Mucosa of descending colon (tissue), 3 donors: ENCODE data around the gene TNFRSF1B. TPM values are rescaled to one million over a fixed set of nuclear protein-coding genes. Genes with fewer than 3 reads are reported as not detected.

Experiments used
- ATAC-seq: fragments of 200-7000 bp; cut with Tn5 transposase; one replicate; pipeline ENCODE4 v1.9.1; 2020; ENCODE audit warnings: mild to moderate bottlenecking, moderate library complexity
- DNase-seq, 3 donors: peaks; one replicate each; pipeline ENCODE4 v3.0.0-alpha.2; 2020
- H3K36me3 ChIP-seq: fragments of 200-600 bp; one replicate; pipeline ENCODE4 v1.8.0; 2021; ENCODE audit warnings: low read depth, mild to moderate bottlenecking
- H3K4me1 ChIP-seq: fragments of 200-600 bp; one replicate; pipeline ENCODE4 v1.8.0; 2021; ENCODE audit warnings: low read depth, mild to moderate bottlenecking
- H3K4me3 ChIP-seq: fragments of 200-600 bp; one replicate; pipeline ENCODE4 v1.8.0; 2021; ENCODE audit warnings: mild to moderate bottlenecking
- H3K9me3 ChIP-seq: fragments of 200-600 bp; one replicate; pipeline ENCODE4 v1.8.0; 2021; ENCODE audit warnings: mild to moderate bottlenecking
- intact Hi-C, 2 donors: fragments of 100-400 bp; cut with DNase I in 1 of 2; cut with micrococcal nuclease in 1 of 2; formaldehyde crosslinking; loops; one replicate each; pipeline versions ENCODE4 v1.11.0 to v1.11.1; 2022; cut with DNase I, micrococcal nuclease
- total RNA-seq, 3 donors: library from RNA; stranded (reverse); fragmentation: NEBNext Ultra II Directional in 2 of 3; extraction: Animal tissue kit (Norgen Biotek cat#: 25700) in 2 of 3; gene quantifications; one replicate each; pipeline versions ENCODE4 v1.2.1 to v1.2.4, GENCODE V29; 2021 to 2023
- TF ChIP-seq, protein P1 (sequence below): fragments of 200-600 bp; IDR thresholded peaks from one replicate; pipeline ENCODE4 v1.8.0; 2022; ENCODE audit warnings: antibody characterized with exemption, mild to moderate bottlenecking
- donor health status: DM: no; HTN: no; CAD: no; lungs with moderate emphysema.
- donor health status: DM: no; HTN: no; CAD: no.
- donor health status: DM: no; HTN: yes; CAD: no.

The TNFRSF1B gene
- total RNA-seq, 3 donors from 2014 or later, result 20.3 to 39.3 (median 31.6) TPM

DNA sequence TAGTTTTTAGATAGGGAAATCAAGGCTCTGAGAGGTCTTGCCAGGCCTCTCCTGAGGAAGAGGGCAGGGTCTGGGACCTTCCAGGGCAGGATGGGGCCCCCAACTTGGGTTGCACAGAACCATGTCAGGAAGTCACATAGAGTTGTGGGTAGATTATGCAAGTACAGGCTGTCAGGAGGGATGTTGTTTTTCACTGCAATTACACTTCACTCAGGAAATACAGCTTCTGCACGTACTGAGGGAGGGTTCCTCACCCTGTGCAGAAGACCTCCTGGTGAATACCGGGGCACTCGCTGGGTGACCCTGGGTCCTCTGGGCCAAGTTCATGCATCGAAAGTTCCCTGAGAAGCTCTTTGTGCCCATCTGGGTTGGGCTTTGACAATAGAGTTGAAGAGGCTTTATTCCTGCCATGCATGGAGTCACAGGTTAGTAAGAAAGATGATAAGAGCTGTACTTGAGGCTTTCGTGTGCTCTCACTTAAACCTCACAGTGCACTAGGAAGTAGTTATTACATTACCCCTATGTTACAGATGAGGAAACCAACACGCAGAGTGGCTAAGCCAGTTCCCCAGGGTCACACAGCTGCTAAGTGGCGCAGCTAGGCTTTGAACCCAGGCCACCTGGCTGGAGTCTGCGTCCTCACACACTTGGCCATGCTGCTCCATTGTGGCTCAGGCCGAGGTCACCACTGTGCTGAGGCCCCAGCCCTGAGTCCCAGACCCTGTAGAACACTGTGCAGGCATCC lies 16.2 kb upstream of the TNFRSF1B start:
- H3K4me1 ChIP-seq, result peaks cover 34% of the 10 kb centered on the region
- intact Hi-C loops, result no loop called here
- H3K9me3 ChIP-seq, result no peaks in the 10 kb centered on the region
- no peaks in the 10 kb centered on the region for H3K36me3 ChIP-seq
- no peak overlapping the region for H3K4me3 ChIP-seq
- DNase-seq (peak in 1 of 3 donors; percentile 30), ATAC-seq (peak; percentile 44)
- TF ChIP-seq, protein P1, sequence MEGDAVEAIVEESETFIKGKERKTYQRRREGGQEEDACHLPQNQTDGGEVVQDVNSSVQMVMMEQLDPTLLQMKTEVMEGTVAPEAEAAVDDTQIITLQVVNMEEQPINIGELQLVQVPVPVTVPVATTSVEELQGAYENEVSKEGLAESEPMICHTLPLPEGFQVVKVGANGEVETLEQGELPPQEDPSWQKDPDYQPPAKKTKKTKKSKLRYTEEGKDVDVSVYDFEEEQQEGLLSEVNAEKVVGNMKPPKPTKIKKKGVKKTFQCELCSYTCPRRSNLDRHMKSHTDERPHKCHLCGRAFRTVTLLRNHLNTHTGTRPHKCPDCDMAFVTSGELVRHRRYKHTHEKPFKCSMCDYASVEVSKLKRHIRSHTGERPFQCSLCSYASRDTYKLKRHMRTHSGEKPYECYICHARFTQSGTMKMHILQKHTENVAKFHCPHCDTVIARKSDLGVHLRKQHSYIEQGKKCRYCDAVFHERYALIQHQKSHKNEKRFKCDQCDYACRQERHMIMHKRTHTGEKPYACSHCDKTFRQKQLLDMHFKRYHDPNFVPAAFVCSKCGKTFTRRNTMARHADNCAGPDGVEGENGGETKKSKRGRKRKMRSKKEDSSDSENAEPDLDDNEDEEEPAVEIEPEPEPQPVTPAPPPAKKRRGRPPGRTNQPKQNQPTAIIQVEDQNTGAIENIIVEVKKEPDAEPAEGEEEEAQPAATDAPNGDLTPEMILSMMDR, result no peak

DNA sequence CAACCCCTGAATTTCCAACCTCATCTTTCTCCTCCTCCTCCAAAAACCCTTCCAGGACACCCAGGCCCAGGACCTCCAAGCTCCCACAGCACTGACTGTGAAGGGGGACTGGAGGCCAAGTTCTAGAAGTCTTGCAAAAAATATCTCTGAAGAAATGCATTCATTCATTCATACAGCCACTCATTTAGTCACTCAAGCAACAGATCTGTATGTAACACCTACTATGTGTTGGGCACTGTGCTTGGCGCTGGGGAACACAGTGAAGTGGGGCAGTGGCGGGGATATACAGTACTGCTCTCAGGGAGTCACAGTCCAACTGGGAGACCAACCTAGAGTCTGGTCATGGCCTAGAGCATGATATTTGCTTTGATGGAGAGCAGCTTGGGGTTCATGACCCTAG lies 15.3 kb upstream of the TNFRSF1B start:
- peaks cover 34% of the 10 kb centered on the region for H3K4me1 ChIP-seq
- TF ChIP-seq, protein P1, result no peak
- intact Hi-C loops, result no loop called here

GRCh38 chr1:12152113-12152891 lies 14.5 kb upstream of the TNFRSF1B start:
- H3K36me3 ChIP-seq, result no peaks in the 10 kb centered on the region
- peaks cover 28% of the 10 kb centered on the region for H3K4me1 ChIP-seq
- ATAC-seq (peak; percentile 28), DNase-seq (no peak)
- TF ChIP-seq, protein P1, result no peak
- intact Hi-C loops, result no loop called here
- no peaks in the 10 kb centered on the region for H3K9me3 ChIP-seq
- no peak overlapping the region for H3K4me3 ChIP-seq

More for the DNA sequence above, 15.3 kb upstream of the TNFRSF1B start:
- Histone ChIP-seq H3K36me3 (no peaks in the 10 kb centered on the region), H3K9me3 (no peaks in the 10 kb centered on the region), H3K4me3 (no peak overlapping the region)
- no peak for ATAC-seq
- no peak for DNase-seq

DNA sequence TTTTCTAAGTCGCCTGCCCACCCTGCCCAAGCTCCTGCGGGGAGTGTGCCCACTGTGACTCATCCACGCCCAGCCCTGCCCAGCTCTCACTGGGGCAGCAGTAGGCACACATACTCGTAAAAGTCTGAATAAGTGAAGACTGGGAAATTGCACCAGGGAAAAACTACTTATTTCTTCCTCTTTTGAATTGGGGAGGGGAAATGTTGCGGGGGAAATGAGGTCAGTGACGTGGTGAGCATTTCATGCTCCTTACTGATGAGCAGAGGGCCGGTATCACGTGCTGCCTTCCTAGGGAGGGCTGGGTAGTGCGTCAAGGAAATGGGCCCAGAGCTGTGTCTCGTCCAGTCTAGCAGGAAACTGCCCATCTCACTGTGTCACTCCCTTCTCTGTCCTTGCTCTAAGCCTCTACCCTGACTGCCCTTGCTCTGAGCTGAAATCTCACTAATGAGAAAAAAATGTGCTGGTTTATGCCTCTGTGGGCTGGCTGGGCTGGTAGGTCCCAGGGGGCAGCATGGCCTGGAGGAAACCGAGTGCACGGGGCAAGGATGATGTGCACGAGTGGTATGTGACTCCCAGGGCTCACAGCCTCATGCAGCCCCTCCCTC lies 13.5 kb upstream of the TNFRSF1B start:
- H3K36me3 ChIP-seq, result no peaks in the 10 kb centered on the region
- H3K4me1 ChIP-seq, result peaks cover 21% of the 10 kb centered on the region
- DNase-seq (peak; percentile 59 to 81 (median 60)), ATAC-seq (peak; percentile 69)
- intact Hi-C loops, result no loop called here
- H3K4me3 ChIP-seq, result no peak overlapping the region
- H3K9me3 ChIP-seq, result no peaks in the 10 kb centered on the region
- TF ChIP-seq, protein P1, result no peak

DNA sequence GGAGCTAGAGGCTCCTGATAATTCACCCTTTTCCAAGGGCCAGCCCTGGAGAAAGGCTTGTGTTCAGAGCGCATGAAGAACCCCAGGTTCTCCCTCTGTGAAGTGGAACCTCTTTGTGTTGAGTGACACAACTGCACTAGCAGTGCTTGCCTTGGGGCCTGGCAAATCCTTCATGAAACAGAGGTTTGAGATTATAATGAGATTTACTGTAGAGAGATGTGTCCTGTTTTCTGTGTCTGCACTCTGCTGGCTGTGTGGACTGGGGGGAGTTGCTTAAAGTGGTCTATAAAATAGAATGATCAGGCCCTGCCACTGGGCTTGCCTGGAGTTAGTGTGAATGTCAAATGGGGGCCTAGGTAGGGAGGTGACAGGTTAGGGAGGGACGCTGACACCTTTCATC lies 11.5 kb upstream of the TNFRSF1B start:
- TF ChIP-seq, protein P1, result no peak
- Histone ChIP-seq H3K9me3 (no peaks in the 10 kb centered on the region), H3K36me3 (no peaks in the 10 kb centered on the region), H3K4me3 (no peak overlapping the region), H3K4me1 (peaks cover 16% of the 10 kb centered on the region)
- ATAC-seq, result no peak
- intact Hi-C loops, result no loop called here
- no peak for DNase-seq
